ENCODE data around the gene GCSH.

Gene GCSH

GRCh38 chr16:81073560-81074330 is 22.4 kb downstream of the GCSH start:
- TF ChIP-seq TAF1 (IDR thresholded peaks at IDR 0.05; ENCODE audit: borderline replicate concordance, insufficient read depth, low read length) (no peak), SIN3A (IDR thresholded peaks at IDR 0.05; ENCODE audit: borderline replicate concordance, insufficient read depth, low read length) (no peak), POLR2AphosphoS5 (IDR thresholded peaks at IDR 0.05; ENCODE audit: low read depth, low read length) (no peak), FOXP2 (optimal IDR thresholded peaks at IDR 0.05; ENCODE audit: borderline replicate concordance, extremely low read depth, extremely low read length, insufficient read depth) (no peak)
- TF ChIP-seq, protein P1, sequence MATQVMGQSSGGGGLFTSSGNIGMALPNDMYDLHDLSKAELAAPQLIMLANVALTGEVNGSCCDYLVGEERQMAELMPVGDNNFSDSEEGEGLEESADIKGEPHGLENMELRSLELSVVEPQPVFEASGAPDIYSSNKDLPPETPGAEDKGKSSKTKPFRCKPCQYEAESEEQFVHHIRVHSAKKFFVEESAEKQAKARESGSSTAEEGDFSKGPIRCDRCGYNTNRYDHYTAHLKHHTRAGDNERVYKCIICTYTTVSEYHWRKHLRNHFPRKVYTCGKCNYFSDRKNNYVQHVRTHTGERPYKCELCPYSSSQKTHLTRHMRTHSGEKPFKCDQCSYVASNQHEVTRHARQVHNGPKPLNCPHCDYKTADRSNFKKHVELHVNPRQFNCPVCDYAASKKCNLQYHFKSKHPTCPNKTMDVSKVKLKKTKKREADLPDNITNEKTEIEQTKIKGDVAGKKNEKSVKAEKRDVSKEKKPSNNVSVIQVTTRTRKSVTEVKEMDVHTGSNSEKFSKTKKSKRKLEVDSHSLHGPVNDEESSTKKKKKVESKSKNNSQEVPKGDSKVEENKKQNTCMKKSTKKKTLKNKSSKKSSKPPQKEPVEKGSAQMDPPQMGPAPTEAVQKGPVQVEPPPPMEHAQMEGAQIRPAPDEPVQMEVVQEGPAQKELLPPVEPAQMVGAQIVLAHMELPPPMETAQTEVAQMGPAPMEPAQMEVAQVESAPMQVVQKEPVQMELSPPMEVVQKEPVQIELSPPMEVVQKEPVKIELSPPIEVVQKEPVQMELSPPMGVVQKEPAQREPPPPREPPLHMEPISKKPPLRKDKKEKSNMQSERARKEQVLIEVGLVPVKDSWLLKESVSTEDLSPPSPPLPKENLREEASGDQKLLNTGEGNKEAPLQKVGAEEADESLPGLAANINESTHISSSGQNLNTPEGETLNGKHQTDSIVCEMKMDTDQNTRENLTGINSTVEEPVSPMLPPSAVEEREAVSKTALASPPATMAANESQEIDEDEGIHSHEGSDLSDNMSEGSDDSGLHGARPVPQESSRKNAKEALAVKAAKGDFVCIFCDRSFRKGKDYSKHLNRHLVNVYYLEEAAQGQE (IDR thresholded peaks at IDR 0.05; ENCODE audit: insufficient read depth in 1 of 2, low read depth in 2 of 2, low read length in 2 of 2), result no peak

DNA sequence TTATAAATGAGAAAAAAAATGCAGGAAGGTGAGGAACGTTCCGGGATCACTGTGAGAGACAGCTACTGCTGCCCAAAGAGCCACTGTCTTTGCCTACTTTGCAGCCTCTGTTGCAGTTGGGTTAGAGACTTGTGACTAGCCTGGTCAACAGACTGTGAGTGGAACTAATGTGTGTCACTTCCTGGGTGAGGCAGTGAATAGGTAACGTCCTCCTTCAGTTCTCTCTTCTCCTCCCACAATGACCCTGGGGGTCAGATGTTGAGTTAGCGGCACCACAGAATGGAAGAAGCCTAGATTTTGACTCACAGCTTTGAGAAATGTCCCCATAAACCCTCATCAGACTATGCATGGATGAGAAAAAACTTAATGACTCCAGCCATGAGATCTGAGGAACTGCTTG is 24.4 kb downstream of the GCSH start:
- no peak for TF ChIP-seq POLR2AphosphoS5 (IDR thresholded peaks at IDR 0.05; ENCODE audit: low read depth, low read length)
- TF ChIP-seq TAF1 (IDR thresholded peaks at IDR 0.05; ENCODE audit: borderline replicate concordance, insufficient read depth, low read length), result no peak
- no peak for TF ChIP-seq SIN3A (IDR thresholded peaks at IDR 0.05; ENCODE audit: borderline replicate concordance, insufficient read depth, low read length)
- TF ChIP-seq, protein P1 (IDR thresholded peaks at IDR 0.05; ENCODE audit: insufficient read depth in 1 of 2, low read depth in 2 of 2, low read length in 2 of 2), result no peak
- TF ChIP-seq FOXP2 (optimal IDR thresholded peaks at IDR 0.05; ENCODE audit: borderline replicate concordance, extremely low read depth, extremely low read length, insufficient read depth), result no peak

GRCh38 chr16:81070979-81071378 is 25.2 kb downstream of the GCSH start:
- TF ChIP-seq POLR2AphosphoS5 (IDR thresholded peaks at IDR 0.05; ENCODE audit: low read depth, low read length), result no peak
- TF ChIP-seq FOXP2 (optimal IDR thresholded peaks at IDR 0.05; ENCODE audit: borderline replicate concordance, extremely low read depth, extremely low read length, insufficient read depth), result no peak
- TF ChIP-seq TAF1 (IDR thresholded peaks at IDR 0.05; ENCODE audit: borderline replicate concordance, insufficient read depth, low read length), result no peak
- TF ChIP-seq SIN3A (IDR thresholded peaks at IDR 0.05; ENCODE audit: borderline replicate concordance, insufficient read depth, low read length), result no peak
- TF ChIP-seq, protein P1 (IDR thresholded peaks at IDR 0.05; ENCODE audit: insufficient read depth in 1 of 2, low read depth in 2 of 2, low read length in 2 of 2), result no peak

- TF ChIP-seq TAF1 (IDR thresholded peaks at IDR 0.05; ENCODE audit: borderline replicate concordance, insufficient read depth, low read length) (no peak), FOXP2 (optimal IDR thresholded peaks at IDR 0.05; ENCODE audit: borderline replicate concordance, extremely low read depth, extremely low read length, insufficient read depth) (no peak), POLR2AphosphoS5 (IDR thresholded peaks at IDR 0.05; ENCODE audit: low read depth, low read length) (no peak), SIN3A (IDR thresholded peaks at IDR 0.05; ENCODE audit: borderline replicate concordance, insufficient read depth, low read length) (no peak)
- TF ChIP-seq, protein P1 (IDR thresholded peaks at IDR 0.05; ENCODE audit: insufficient read depth in 1 of 2, low read depth in 2 of 2, low read length in 2 of 2), result no peak
These were observed 27.1 kb downstream of the GCSH start for GRCh38 chr16:81069063-81069462.
